Neural progenitor cell (in vitro differentiated cells): ENCODE measurements around the gene ATG10.

Experiments
- EZH2 ChIP-seq: fragments of 200-600 bp; sonication (generic); IDR thresholded peaks from 2 replicates; pipeline ENCODE4 v1.6.1; 2017; ENCODE audit warnings: antibody characterized with exemption, mild to moderate bottlenecking, moderate library complexity
- EZH2phosphoT487 ChIP-seq: fragments of 200-600 bp; sonication (generic); IDR thresholded peaks from 2 replicates; pipeline ENCODE4 v1.6.1; 2017; ENCODE audit warnings: antibody characterized with exemption
- TF ChIP-seq, protein P1 (sequence below): fragments of 200-600 bp; sonication (generic); IDR thresholded peaks from 2 replicates; pipeline ENCODE4 v1.5.1; 2017; ENCODE audit warnings: antibody characterized with exemption, mild to moderate bottlenecking

DNA sequence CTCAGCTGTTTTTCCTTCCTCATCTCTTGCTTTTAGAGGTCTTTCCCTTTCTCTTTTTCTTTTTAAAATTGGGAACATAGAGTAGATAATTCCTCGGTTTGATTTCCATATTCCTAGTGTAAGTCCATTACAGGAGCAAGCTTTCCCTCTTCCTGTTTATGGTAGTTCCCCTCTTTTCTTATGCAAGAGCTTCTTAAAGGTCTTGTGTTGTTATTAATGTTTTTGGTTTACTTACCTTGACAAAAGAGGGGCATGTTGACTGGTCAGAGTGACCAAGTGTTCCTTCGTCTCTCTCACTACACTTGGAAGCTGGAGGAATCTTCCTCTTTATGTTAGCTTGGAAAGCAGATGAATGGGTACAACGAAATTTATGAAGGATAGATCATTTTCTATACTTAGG is 8.3 kb downstream of the ATG10 start:
- TF ChIP-seq, protein P1, sequence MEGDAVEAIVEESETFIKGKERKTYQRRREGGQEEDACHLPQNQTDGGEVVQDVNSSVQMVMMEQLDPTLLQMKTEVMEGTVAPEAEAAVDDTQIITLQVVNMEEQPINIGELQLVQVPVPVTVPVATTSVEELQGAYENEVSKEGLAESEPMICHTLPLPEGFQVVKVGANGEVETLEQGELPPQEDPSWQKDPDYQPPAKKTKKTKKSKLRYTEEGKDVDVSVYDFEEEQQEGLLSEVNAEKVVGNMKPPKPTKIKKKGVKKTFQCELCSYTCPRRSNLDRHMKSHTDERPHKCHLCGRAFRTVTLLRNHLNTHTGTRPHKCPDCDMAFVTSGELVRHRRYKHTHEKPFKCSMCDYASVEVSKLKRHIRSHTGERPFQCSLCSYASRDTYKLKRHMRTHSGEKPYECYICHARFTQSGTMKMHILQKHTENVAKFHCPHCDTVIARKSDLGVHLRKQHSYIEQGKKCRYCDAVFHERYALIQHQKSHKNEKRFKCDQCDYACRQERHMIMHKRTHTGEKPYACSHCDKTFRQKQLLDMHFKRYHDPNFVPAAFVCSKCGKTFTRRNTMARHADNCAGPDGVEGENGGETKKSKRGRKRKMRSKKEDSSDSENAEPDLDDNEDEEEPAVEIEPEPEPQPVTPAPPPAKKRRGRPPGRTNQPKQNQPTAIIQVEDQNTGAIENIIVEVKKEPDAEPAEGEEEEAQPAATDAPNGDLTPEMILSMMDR: no peak
- TF ChIP-seq EZH2phosphoT487: no peak
- no peak for TF ChIP-seq EZH2
